G401 (cell line): ENCODE measurements around the gene CSNK2A1. TPM values are rescaled to one million over a fixed set of nuclear protein-coding genes. Genes with fewer than 3 reads are reported as not detected.
A peak's percentile ranks its signal among the peaks of the same experiment; 100 is the strongest.

Experiments used
- DNase-seq: peaks from one replicate; pipeline ENCODE4 v3.0.0-alpha.2; 2015; ENCODE audit warnings: low spot score
- in situ Hi-C: cut with HindIII; loops from 2 replicates; pipeline ENCODE4 v1.10.0; 2016; ENCODE audit warnings: low sequenced_read_pairs, mixed read lengths
- total RNA-seq: library from RNA; depleted of rRNA; stranded (reverse); fragments of >200 nt; shearing (Covaris generic); gene quantifications from 2 replicates; pipeline ENCODE4 v1.2.3, GENCODE V29; 2014

CSNK2A1 gene
- total RNA-seq, 1 experiment from 2014 or later: 275 TPM

DNA sequence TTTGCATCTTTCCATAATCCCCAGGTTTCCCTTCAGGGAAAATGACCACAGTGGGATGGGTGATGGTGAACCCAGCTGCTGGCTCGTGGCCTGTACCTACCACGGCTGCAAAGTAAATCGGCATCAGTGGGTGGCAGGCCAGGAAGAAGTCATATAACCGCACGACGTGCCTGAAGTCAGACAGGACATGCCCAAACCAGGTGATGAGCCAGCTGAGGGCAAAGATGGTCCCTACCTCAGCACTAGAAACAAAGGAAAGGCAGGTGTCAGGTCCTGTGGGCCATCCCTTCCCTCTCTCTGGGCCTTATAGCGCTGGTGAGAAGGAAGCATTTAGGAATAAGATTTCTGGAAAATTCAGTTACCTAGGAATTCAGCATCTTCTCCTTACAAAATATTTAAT is 103.4 kb downstream of the CSNK2A1 start:
- no peak for DNase-seq
- in situ Hi-C loops: no loop called here

DNA sequence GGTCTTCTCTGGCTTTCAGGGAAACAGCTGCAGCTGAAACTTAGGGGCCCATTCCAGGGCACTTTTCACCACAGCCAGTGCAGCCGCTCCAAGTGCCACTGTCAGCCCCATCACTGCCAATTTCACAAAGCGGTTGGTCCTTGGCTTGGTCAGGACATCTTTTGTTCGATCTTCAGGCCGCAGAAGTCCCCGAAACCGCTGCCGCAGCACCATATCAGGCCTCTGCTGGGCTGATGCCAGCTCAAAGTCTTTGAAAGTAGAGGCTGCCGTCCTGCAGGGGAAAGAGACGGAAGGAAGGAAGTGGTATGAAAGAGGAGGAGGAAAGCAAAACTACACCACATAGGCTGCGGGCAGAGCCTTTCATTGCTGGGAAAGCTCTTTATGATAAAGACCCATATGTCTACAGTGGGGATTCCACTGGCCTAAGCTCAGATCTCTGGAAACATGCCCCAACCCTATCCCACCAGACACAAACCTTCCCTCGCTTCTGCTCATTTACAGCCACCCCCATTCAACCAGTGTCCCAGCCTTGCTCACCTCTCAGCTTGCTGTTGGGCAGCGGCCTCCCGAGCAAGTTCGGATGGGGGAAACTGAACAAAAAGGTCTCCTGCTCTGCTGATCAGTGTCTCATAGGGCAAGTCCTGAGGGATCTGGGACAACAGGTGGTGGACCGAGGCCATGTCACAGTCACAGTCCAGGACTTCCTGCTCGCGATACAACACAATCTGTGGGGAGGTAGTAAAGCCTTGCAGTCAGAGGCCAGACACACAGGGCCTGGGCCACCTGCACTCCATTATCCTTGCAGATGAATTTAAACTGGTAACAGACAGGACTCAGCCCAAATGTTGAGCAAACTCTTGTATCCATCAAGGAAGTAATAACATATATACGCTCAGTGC is 104.8 kb downstream of the CSNK2A1 start:
- in situ Hi-C loops: no loop called here
- DNase-seq: no peak

DNA sequence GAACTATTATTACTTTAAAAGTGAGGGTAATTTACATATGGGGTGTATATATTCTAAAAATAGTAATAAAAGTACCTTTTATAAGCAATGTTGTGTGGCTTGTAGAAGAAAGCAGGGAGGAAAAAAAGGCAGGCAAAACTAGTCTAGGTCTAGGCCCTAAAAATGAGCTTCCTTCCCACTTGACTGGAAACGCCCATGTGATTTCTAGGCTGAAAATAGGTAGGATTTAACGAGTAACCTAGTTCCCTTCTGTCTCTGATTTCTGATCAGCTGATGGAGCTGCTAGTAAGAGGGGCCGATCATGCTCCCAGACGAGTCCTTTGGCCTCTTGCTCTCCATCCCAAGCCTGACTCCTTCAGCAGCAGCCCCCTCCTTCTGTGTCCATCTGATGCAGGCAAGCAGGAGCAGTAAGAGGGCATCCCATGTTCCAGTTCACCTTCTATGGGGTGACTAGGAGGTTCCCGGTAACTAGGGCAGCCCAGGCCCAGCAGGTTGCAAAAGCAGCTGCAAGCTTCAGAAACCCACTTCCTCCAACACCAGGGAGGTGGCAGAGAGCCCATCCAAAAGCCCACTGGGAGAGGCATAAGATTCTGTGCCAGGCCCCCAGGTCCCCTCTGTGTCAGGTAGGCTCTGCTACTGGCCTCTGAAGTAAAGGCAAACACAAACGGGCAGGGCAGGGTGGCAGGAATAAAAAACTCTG is 105.7 kb downstream of the CSNK2A1 start:
- in situ Hi-C loops: no loop called here
- no peak for DNase-seq

DNA sequence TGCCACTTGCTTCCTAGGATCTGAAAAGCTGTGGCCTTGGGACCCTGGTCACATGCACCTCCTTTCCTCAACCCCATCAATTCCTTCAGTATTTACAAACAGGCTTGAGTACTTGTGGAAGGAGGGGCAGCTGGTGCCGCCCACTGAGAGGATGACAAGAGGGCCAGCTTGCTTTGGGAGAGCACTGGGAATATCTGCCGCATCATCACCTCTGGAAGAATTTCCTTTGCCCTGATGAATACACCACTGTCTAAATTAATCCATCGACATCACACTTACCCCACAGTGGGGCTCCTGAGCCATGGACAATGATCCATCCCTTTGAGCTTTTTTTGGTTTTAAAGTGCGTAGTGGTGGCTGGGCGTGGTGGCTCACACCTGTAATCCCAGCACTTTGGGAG is 107.1 kb downstream of the CSNK2A1 start:
- no peak for DNase-seq
- in situ Hi-C loops: no loop called here

DNA sequence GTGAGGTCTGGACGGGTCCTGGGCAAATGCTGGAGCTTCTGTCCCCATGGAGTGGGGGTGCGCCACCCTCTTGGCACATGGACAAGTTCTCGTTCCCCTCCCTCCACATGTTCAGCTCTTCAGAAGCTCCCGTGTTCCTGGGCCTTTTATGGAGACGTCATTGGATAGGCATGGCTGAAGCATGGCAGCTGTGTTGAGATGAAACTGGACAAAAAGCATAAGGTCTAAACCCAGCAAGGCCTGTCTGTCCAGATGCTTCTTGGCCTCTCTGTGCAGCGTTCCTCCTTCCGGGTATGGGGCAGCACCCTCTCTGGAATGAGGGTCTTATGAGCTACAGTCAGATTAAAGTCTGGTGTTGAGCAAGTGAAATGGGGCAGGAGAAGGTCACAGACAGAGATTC is 108.0 kb downstream of the CSNK2A1 start:
- in situ Hi-C loops: no loop called here

DNA sequence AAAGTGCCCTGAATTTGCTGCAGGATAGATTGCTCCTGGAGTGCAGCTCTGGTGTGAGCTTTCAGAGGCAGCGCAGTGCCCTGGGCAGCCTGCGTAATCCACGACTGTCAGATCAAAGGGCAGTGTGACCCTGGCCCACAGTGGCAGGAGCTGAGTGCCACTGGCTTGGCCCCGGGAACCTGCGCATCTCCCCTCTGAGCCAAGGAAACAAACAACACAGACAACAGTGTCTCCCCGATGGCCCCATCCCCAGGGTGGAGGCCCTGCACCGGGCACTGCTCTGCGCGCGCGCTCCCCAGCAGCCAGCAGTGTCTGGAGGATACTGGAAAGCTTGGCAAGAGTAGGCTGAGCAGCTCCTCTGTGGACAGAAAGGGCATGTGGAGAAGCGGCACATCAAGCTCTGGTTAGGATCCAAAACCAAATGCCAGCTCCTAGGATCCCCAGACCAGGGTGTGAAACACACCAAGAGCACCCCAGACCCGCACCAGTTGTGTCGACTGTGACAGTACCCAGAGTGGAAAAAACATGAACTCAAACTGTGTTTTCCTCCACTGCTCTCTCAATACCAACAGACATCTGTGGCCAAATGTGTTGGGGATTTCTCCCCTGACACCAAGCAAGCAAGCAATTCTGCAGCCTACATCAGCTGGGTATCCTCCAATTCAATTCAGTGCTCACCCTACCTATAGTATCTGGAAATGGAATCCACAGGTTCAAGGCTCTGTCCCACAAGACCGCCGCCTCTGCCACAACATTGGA is 108.8 kb downstream of the CSNK2A1 start:
- in situ Hi-C loops: loop anchor here (5.0 kb wide), 1 partner anchor 73 kb away; no protein-coding TSS in a partner anchor
- DNase-seq: peak; percentile 46

More for the DNA sequence above, 108.0 kb downstream of the CSNK2A1 start:
- no peak for DNase-seq

DNA sequence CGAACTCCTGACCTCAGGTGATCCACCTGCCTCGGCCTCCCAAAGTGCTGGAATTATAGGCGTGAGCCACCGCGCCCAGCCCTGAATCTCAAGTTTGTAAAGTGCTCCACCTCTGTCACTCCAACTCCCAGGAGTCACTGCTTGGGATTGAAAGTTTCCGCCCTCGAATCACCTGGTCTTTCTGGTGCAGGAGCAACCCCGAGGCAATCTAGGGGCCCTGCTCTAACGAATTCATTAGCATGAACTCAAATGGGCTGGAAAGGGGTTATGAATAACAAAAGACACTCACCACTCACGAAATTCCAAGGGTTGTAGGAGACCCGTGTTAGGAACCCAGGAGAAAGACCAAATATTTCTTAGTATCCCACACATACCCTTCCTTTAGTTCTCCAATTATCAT is 109.4 kb downstream of the CSNK2A1 start:
- DNase-seq: no peak
- in situ Hi-C loops: loop anchor here (5.0 kb wide), 1 partner anchor 72 kb away; no protein-coding TSS in a partner anchor

DNA sequence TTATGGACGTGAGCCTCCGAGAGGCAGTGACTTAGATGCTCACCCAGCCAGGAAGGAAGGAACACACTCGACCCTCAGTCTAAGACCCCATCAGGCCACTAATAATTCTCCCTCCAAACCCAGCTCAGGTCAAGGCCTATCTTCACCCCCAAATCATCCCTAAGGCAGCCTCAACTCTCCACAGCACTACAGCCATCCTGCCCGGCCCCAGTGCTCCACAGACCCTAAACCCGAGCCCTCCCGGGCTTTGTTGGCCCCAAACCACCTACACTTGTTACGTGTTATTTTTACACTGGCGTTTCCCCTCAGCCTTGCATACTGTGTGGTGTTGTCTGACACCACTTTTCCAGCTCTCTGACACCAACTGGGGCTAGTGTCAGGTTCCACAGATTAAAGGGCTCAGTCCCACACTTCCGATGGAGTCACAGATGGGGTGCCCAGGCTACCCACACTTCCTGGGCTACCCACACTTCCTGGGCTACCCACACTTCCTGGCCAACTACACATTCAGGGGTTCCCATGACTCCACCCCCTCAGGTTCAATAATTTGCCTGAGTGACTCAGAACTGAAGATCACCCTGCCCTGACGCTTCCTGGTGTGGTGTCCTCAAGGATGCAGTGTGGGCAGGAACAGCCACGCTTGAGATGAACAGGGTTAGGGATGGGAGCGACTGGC is 110.2 kb downstream of the CSNK2A1 start:
- DNase-seq: no peak
- in situ Hi-C loops: loop anchor here (5.0 kb wide), 1 partner anchor 71 kb away; no protein-coding TSS in a partner anchor

DNA sequence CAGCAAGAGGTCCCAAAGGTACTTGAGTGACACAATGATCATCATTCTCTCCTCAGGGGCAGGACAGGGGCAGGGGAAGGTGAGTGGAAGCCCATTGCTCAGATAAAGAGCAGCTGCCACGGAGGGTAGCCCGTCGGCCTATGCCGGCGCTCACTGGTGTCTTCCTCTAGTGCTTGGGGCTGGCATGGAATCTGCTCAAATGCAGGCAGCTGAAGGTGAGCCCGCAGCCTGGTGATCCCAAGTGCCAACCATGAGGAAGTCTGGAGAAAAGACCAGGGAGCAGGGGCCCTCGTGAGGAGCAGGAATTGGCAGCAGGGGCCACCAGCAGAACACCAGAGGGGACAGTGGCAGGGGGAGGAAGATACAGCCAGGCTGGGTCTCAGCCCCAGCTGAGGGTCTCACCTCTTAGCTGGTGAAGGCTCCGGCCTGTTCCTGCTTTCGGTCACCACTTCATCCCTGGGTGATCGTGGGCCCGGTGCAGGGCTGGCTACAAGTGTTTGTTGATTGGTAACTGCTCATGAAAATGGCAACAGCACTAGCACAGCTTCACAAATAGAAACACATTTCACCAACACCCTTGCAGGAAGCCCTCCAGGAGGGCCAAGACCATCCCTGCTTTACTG is 110.8 kb downstream of the CSNK2A1 start:
- in situ Hi-C loops: loop anchor here (5.0 kb wide), 1 partner anchor 70 kb away; no protein-coding TSS in a partner anchor
- DNase-seq: no peak

DNA sequence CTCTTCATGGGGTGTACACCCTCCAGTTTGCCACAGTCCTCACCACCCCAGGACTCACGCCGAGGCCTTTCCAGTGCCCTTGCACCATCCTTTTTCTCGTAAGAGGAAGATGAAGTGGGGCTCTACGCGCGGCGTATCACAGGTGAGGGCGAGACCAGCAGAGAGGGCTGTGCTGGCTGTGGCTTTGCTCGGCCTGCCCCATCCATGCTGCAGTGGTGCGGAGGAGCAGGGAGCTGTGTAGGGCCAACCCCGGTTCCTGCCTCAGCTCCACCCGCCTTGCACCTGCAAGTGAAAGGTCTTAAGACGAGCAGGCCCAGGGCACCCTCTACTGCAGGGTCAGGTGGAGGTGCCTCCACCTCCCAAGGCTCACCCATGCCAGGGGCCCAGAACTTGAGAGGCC is 111.4 kb downstream of the CSNK2A1 start:
- in situ Hi-C loops: loop anchor here (5.0 kb wide), 1 partner anchor 70 kb away; no protein-coding TSS in a partner anchor
- DNase-seq: no peak

DNA sequence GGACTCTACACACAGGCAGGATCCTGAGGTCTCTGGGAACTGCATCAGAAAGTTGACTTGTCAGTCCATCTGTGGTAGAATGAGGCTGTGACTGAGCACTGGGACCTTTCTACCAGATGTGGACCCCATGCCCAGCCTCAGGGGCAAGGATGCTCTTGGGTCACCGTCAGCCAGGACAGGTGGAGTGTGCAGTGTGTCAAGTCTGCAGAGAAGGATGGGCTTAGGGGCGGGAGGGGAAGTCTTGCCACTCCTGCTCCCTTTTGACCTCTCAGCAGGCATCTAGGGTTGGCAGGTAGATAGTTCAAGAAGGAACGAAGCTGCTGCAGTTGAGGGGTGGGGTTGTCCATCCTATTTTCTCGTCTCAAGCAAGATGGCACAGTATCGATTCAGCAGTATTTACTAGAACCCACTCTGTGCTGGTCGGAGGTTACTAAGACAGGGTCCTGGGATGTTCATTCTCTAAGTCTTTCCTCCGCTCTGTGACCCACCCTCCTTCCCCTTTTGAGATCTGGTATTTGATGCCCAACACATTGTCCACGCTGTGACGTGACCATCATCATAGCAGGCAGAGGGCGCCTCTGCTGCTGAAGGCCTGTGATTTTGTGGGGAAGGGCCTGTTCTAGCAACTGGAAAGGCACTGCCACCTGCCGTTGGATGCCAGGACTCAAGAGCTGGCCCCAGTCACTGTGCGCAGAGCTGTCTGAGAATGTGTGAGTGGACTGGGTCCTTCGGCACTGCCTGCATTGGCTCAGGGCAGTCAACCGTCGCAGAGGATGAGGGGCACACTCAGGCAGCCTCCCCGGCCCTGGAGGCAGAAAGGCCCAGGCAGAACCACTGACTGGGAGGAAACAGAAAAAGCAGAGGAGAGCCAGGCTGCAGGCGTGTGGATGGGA is 112.3 kb downstream of the CSNK2A1 start:
- in situ Hi-C loops: loop anchor here (5.0 kb wide), 1 partner anchor 69 kb away; no protein-coding TSS in a partner anchor
- peak; percentile 92 for DNase-seq

DNA sequence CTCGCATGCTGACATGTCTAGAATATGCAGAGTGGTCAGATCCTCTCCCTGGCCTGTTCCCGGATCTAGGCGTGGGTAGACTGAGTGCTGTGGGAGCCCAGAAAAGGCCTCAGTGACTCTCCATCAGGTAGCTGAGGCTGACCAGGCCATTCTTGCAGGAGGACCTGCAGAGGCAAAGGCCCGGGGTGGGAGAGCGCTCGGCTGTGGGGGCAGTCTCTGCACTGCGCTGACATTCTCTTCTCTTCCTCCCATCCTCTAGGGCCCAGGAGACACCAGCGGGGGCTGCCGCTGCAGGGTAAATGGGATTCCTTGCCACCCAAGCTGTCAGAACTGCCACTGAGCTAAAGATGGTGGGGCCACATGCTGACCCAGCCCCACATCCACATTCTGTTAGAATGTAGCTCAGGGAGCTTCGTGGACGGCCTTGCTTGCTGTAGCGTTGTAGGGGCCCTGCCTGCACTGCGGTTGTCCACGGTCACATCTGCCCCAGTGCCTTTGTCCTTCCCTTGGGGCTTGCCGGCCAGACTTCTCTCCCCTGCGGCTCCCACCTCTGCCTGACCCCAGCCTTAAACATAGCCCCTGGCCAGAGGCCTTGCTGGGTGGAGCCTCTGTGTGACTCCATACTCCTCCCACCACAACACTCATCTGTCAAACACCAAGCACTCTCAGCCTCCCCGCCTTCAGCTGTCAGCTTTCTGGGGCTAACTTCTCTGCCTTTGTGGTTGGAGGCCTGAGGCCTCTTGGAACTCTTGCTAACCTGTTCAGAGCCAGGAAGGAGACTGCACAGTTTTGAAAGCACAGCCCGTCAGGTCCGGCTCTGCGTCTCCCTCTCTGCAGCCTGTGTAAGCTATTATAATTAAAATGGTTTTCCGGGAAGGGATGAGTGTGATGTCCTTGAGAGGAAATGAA is 113.2 kb downstream of the CSNK2A1 start:
- no peak for DNase-seq
- in situ Hi-C loops: loop anchor here (5.0 kb wide), 1 partner anchor 68 kb away; no protein-coding TSS in a partner anchor

DNA sequence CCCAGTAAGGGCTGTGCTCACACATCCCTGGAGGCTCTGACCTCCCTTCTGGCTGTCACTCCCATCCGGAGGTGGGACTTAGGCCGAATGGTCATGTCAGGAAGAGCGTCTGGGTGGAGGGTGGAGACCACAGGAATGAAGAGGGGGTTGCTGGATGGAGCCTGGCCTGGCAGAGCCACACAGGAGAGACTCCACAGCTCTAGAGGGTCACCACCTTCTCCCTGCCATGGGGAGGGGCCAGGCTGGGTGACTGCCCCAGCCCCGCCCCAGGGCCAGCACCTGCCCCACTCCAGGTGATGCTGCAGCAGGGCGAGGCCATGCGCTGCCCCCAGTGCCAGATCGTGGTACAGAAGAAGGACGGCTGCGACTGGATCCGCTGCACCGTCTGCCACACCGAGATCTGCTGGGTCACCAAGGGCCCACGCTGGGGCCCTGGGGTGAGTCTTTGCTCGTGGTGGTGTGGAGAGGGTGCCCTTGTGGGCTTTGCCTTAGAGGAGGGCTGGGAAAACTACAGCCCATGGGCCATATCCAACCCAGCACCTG is 114.9 kb downstream of the CSNK2A1 start:
- no peak for DNase-seq

DNA sequence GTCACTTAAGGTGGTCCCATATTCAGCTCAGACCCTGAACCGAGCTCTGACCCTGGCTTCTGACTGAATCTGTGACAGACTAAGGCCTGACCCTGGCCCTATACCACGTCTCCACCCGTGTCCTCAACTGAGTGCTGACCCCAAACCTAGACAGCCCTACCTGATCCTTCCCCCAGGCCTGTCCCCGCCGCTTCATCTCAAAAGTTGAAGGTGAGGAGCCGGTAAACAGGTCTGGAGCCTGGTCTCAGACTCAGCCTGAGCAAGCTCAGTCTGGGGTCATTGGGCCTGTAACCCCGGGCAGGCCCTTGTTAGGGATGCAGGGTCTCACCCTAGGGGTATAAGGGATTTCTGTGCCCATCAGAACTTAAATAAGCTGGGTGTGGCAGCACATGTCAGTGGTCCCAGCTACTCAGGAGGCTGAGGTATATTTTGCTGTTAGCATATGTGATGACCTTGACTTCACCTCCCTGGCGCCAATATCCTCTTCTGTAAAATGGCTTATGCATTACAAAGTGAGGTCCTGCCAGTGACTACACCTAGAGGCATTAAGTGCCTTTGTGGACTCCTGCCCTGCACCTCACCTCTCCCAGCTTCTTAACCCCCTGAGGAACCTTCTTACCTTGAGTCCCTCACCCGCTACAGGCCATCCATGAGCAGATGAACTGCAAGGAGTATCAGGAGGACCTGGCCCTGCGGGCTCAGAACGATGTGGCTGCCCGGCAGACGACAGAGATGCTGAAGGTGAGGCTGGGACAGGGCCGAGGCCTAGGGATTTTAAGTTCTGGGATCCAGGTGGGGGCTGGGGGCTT is 115.5 kb downstream of the CSNK2A1 start:
- in situ Hi-C loops: no loop called here
- no peak for DNase-seq

More for the DNA sequence above, 114.9 kb downstream of the CSNK2A1 start:
- in situ Hi-C loops: no loop called here

DNA sequence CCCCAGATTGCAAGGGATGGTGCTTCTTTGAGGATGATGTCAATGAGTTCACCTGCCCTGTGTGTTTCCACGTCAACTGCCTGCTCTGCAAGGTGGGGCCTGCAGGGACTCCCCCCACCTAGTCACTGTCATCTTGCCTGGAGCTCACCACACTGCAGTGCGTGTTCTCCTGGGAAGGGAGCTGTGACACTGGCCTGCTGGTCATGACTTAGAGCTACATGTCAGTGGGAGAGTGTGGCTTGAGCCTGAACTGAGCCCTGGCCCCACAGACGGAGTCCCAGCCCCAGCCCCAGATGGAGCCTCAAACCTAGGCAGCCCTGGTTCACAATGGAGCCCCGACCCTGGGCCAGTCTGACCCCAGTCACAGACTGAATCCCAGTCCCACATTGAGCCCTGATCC is 116.2 kb downstream of the CSNK2A1 start:
- in situ Hi-C loops: no loop called here
- DNase-seq: no peak
